Measurements from ENCODE around the gene FAT3. TPM values are rescaled to one million over a fixed set of nuclear protein-coding genes. Genes with fewer than 3 reads are reported as not detected.

The FAT3 gene
- polyA plus RNA-seq, 3 donors: not detected

- Histone ChIP-seq H3K9me3 (replicated peaks in 1 of 2; ENCODE audit: control insufficient read depth in 1 of 2, insufficient read depth in 1 of 2, low read length in 2 of 2) (no peaks in the 10 kb centered on the region), H4K20me1 (ENCODE audit: insufficient read depth, low read length) (no peaks in the 10 kb centered on the region), H3K4me2 (replicated peaks; ENCODE audit: extremely low read depth, low read length, poor library complexity, severe bottlenecking) (no peak overlapping the region), H3K27ac (ENCODE audit: low read depth in 1 of 2, low read length in 2 of 2) (no peak overlapping the region), H3K4me1 (ENCODE audit: control insufficient read depth in 1 of 2, insufficient read depth in 2 of 2, low read length in 2 of 2) (no peaks in the 10 kb centered on the region), H3K36me3 (replicated peaks in 1 of 2; ENCODE audit: control insufficient read depth in 1 of 2, insufficient read depth in 2 of 2, low read length in 2 of 2) (no peaks in the 10 kb centered on the region), H3K79me2 (ENCODE audit: insufficient read depth, low read length) (no peaks in the 10 kb centered on the region), H2AFZ (ENCODE audit: insufficient read depth, low read depth, low read length, poor library complexity, severe bottlenecking) (no peak overlapping the region), H3K4me3 (replicated peaks in 1 of 3; ENCODE audit: low read depth in 2 of 3, low read length in 3 of 3) (no peak overlapping the region), H3K27me3 (ENCODE audit: control insufficient read depth in 2 of 2, insufficient read depth in 2 of 2, low read length in 2 of 2) (no peaks in the 10 kb centered on the region), H3K9ac (ENCODE audit: insufficient read depth, low read length, poor library complexity, severe bottlenecking) (no peak overlapping the region)
- DNase-seq: no peak
- Mint-ChIP-seq H3K4me1 (no peaks in the 10 kb centered on the region), H3K36me3 (no peaks in the 10 kb centered on the region), H3K27me3 (ENCODE audit: low read depth in 3 of 3) (peaks cover 0 to 3% (median 0%) of the 10 kb centered on the region in 3 donors), H3K27ac (no peak overlapping the region), H3K4me3 (no peak overlapping the region), H3K9me3 (peaks cover 0 to 7% (median 0%) of the 10 kb centered on the region in 7 donors)
- intact Hi-C loops (cut with micrococcal nuclease): no loop called here
- no peak for TF ChIP-seq CTCF (IDR thresholded peaks at IDR 0.05)
- no CpG with 5 or more reads among the region's 2 CpGs for WGBS (ENCODE audit: insufficient coverage)
Observed at GRCh38 chr11:92190535-92191206, 33.9 kb upstream of the FAT3 start.

- Mint-ChIP-seq H3K27me3 (ENCODE audit: low read depth in 3 of 3) (peaks cover 0 to 3% (median 2%) of the 10 kb centered on the region in 3 donors), H3K27ac (no peak overlapping the region), H3K4me1 (no peaks in the 10 kb centered on the region), H3K9me3 (peaks cover 0 to 8% (median 0%) of the 10 kb centered on the region in 7 donors), H3K36me3 (no peaks in the 10 kb centered on the region), H3K4me3 (no peak overlapping the region)
- Histone ChIP-seq H4K20me1 (ENCODE audit: insufficient read depth, low read length) (no peaks in the 10 kb centered on the region), H3K27ac (ENCODE audit: low read depth in 1 of 2, low read length in 2 of 2) (no peak overlapping the region), H3K4me3 (replicated peaks in 1 of 3; ENCODE audit: low read depth in 2 of 3, low read length in 3 of 3) (no peak overlapping the region), H2AFZ (ENCODE audit: insufficient read depth, low read depth, low read length, poor library complexity, severe bottlenecking) (no peak overlapping the region), H3K27me3 (ENCODE audit: control insufficient read depth in 2 of 2, insufficient read depth in 2 of 2, low read length in 2 of 2) (no peaks in the 10 kb centered on the region), H3K4me2 (replicated peaks; ENCODE audit: extremely low read depth, low read length, poor library complexity, severe bottlenecking) (no peak overlapping the region), H3K79me2 (ENCODE audit: insufficient read depth, low read length) (no peaks in the 10 kb centered on the region), H3K36me3 (replicated peaks in 1 of 2; ENCODE audit: control insufficient read depth in 1 of 2, insufficient read depth in 2 of 2, low read length in 2 of 2) (no peaks in the 10 kb centered on the region), H3K9ac (ENCODE audit: insufficient read depth, low read length, poor library complexity, severe bottlenecking) (no peak overlapping the region), H3K9me3 (replicated peaks in 1 of 2; ENCODE audit: control insufficient read depth in 1 of 2, insufficient read depth in 1 of 2, low read length in 2 of 2) (no peaks in the 10 kb centered on the region), H3K4me1 (ENCODE audit: control insufficient read depth in 1 of 2, insufficient read depth in 2 of 2, low read length in 2 of 2) (no peaks in the 10 kb centered on the region)
- intact Hi-C loops (cut with micrococcal nuclease): no loop called here
- no peak for TF ChIP-seq CTCF (IDR thresholded peaks at IDR 0.05)
- no peak for DNase-seq
Observed at GRCh38 chr11:92192141-92192540, 32.5 kb upstream of the FAT3 start.

Measured in CD14-positive monocyte (primary cell).